Motor neuron (in vitro differentiated cells): ENCODE data around the gene IL1R2. TPM values are rescaled to one million over a fixed set of nuclear protein-coding genes. Genes with fewer than 3 reads are reported as not detected.
A peak's percentile ranks its signal among the peaks of the same experiment; 100 is the strongest.

Experiments
- ATAC-seq, 8 experiments: fragments of 200-7000 bp; cut with Tn5 transposase; replicated peaks in 6 of 8; 2 replicates each; pipeline ENCODE4 v1.8.0; 2021; ENCODE audit warnings: mild to moderate bottlenecking in 8 of 8, moderate library complexity in 8 of 8
- H3K27ac ChIP-seq, 2 donors: fragments of 250-450 bp; sonication (Bioruptor Pico); 2 replicates each; pipeline ENCODE4 v1.9.0; 2021; ENCODE audit warnings: antibody characterized with exemption in 2 of 2, mild to moderate bottlenecking in 2 of 2, moderate library complexity in 1 of 2
- H3K4me1 ChIP-seq, 2 donors: fragments of 250-450 bp; sonication (Bioruptor Pico); replicated peaks in 1 of 2; 2 replicates each; pipeline ENCODE4 v1.6.1; 2021; ENCODE audit warnings: antibody characterized with exemption in 2 of 2, mild to moderate bottlenecking in 2 of 2, moderate library complexity in 1 of 2
- H3K4me3 ChIP-seq, 5 donors: fragments of 250-450 bp; sonication (Bioruptor Pico); 2 replicates each; pipeline ENCODE4 v1.9.0; 2021; ENCODE audit warnings: antibody characterized with exemption in 5 of 5, mild to moderate bottlenecking in 5 of 5, moderate library complexity in 4 of 5
- WGBS, 10 experiments: fragments of 450-650 bp; shearing (Covaris generic); methylation state at CpG; one replicate each; pipeline ENCODE4 v1.0.0; 2022; 5-methylcytosine and 5-hydroxymethylcytosine counted together
- in situ Hi-C, 9 experiments: fragments of 400-800 bp; cut with MboI; loops; one replicate each; pipeline ENCODE4 v1.15.0; 2021; ENCODE audit warnings: low sequenced_read_pairs in 9 of 9, low pct_unique_long_range_greater_than_20kb in 2 of 9; ENCODE audit not compliant: unreplicated experiment in 9 of 9
- total RNA-seq, 8 experiments: library from RNA; unstranded; fragments of 300-600 nt; gene quantifications; 2 replicates each; pipeline versions ENCODE4 v1.2.3 to v1.2.4, GENCODE V29; 2022

The IL1R2 gene
- total RNA-seq, 8 experiments from 2014 or later = 0.23 to 0.58 (median 0.49) TPM; not detected in 4

GRCh38 chr2:102053096-102053495 is 61.3 kb downstream of the IL1R2 start:
- ATAC-seq = no peak
- Histone ChIP-seq H3K4me3 (no peak overlapping the region), H3K4me1 (peaks cover 14 to 20% of the 10 kb centered on the region in 2 donors), H3K27ac (no peak overlapping the region)
- WGBS, 10 experiments = 81 to 100% (median 95%) methylated on average over 1 to 7 of the region's 8 CpGs; no CpG with 5 or more reads in 5 of the 10 experiments
- in situ Hi-C loops = no loop called here

- peak in 2 of 8 experiments; percentile 16 to 40 for ATAC-seq
- in situ Hi-C loops = no loop called here
- Histone ChIP-seq H3K4me1 (peaks cover 15 to 17% of the 10 kb centered on the region in 2 donors), H3K27ac (no peak overlapping the region), H3K4me3 (no peak overlapping the region)
- 39 to 100% (median 84%) methylated on average over 1 to 5 of the region's 5 CpGs for WGBS, 10 experiments
Observed at GRCh38 chr2:102055346-102055990, 63.7 kb downstream of the IL1R2 start.

- Histone ChIP-seq H3K4me3 (no peak overlapping the region), H3K27ac (no peak overlapping the region), H3K4me1 (peaks cover 12 to 17% of the 10 kb centered on the region in 2 donors)
- peak in 2 of 8 experiments; percentile 51 to 70 for ATAC-seq
- WGBS, 10 experiments = 17 to 100% (median 89%) methylated on average over 1 to 3 of the region's 3 CpGs; no CpG with 5 or more reads in 2 of the 10 experiments
- in situ Hi-C loops = no loop called here
Observed at GRCh38 chr2:102056079-102056581, 64.4 kb downstream of the IL1R2 start.

GRCh38 chr2:102057502-102058292 is 65.9 kb downstream of the IL1R2 start:
- Histone ChIP-seq H3K4me3 (no peak overlapping the region), H3K4me1 (peaks cover 12 to 17% of the 10 kb centered on the region in 2 donors), H3K27ac (no peak overlapping the region)
- peak in 5 of 8 experiments; percentile 70 to 85 (median 83) for ATAC-seq
- 6 to 98% (median 25%) methylated on average over 2 to 10 of the region's 14 CpGs for WGBS, 10 experiments
- in situ Hi-C loops = no loop called here

GRCh38 chr2:102058293-102058833 is 66.6 kb downstream of the IL1R2 start:
- 26 to 100% (median 71%) methylated on average over 1 to 6 of the region's 8 CpGs; no CpG with 5 or more reads in 2 of the 10 experiments for WGBS, 10 experiments
- ATAC-seq = no peak
- no peak overlapping the region for H3K27ac ChIP-seq
- H3K4me1 ChIP-seq = peaks cover 12 to 17% of the 10 kb centered on the region in 2 donors
- no peak overlapping the region for H3K4me3 ChIP-seq
- in situ Hi-C loops = no loop called here

- ATAC-seq = peak in 1 of 8 experiments; percentile 3
- whole genome bisulfite sequencing, 10 experiments = 55 to 100% (median 67%) methylated on average over 1 of the region's 1 CpG; no CpG with 5 or more reads in 6 of the 10 experiments
- in situ Hi-C loops = no loop called here
- Histone ChIP-seq H3K27ac (no peak overlapping the region), H3K4me1 (peaks cover 12 to 17% of the 10 kb centered on the region in 2 donors), H3K4me3 (no peak overlapping the region)
Observed at GRCh38 chr2:102059151-102059550, 67.4 kb downstream of the IL1R2 start.

- H3K4me3 ChIP-seq = no peak overlapping the region
- H3K27ac ChIP-seq = no peak overlapping the region
- peaks cover 12 to 17% of the 10 kb centered on the region in 2 donors for H3K4me1 ChIP-seq
- in situ Hi-C loops = no loop called here
- WGBS, 10 experiments = 20 to 100% (median 78%) methylated on average over 1 to 3 of the region's 3 CpGs; no CpG with 5 or more reads in 2 of the 10 experiments
- ATAC-seq = no peak
Observed at GRCh38 chr2:102060047-102060446, 68.3 kb downstream of the IL1R2 start.

- H3K4me1 ChIP-seq = peaks cover 12 to 17% of the 10 kb centered on the region in 2 donors
- in situ Hi-C loops = no loop called here
- H3K4me3 ChIP-seq = no peak overlapping the region
- ATAC-seq = no peak
- 19 to 100% (median 72%) methylated on average over 1 to 4 of the region's 4 CpGs; no CpG with 5 or more reads in 2 of the 10 experiments for WGBS, 10 experiments
- H3K27ac ChIP-seq = no peak overlapping the region
Observed at GRCh38 chr2:102060792-102061191, 69.0 kb downstream of the IL1R2 start.

GRCh38 chr2:102061286-102061699 is 69.5 kb downstream of the IL1R2 start:
- 90 to 100% (median 96%) methylated on average over 1 to 4 of the region's 7 CpGs; no CpG with 5 or more reads in 7 of the 10 experiments for WGBS, 10 experiments
- peaks cover 12 to 17% of the 10 kb centered on the region in 2 donors for H3K4me1 ChIP-seq
- in situ Hi-C loops = no loop called here

GRCh38 chr2:102061962-102062795 is 70.4 kb downstream of the IL1R2 start:
- Histone ChIP-seq H3K27ac (no peak overlapping the region), H3K4me3 (no peak overlapping the region), H3K4me1 (peaks cover 11% of the 10 kb centered on the region in 2 donors)
- 24 to 81% (median 57%) methylated on average over 1 to 6 of the region's 8 CpGs; no CpG with 5 or more reads in 2 of the 10 experiments for WGBS, 10 experiments
- peak in 1 of 8 experiments; percentile 37 for ATAC-seq
- in situ Hi-C loops = no loop called here

More at GRCh38 chr2:102061286-102061699, 69.5 kb downstream of the IL1R2 start:
- ATAC-seq = no peak
- Histone ChIP-seq H3K27ac (no peak overlapping the region), H3K4me3 (no peak overlapping the region)

GRCh38 chr2:102062802-102063201 is 71.0 kb downstream of the IL1R2 start:
- no peak for ATAC-seq
- WGBS, 10 experiments = 10 to 70% (median 40%) methylated on average over 1 to 3 of the region's 3 CpGs; no CpG with 5 or more reads in 7 of the 10 experiments
- H3K4me3 ChIP-seq = no peak overlapping the region
- in situ Hi-C loops = no loop called here
- no peak overlapping the region for H3K27ac ChIP-seq
- H3K4me1 ChIP-seq = peaks cover 5% of the 10 kb centered on the region in 2 donors

- Histone ChIP-seq H3K27ac (no peak overlapping the region), H3K4me3 (no peak overlapping the region), H3K4me1 (no peaks in the 10 kb centered on the region)
- ATAC-seq = peak in 2 of 8 experiments; percentile 7 to 13
- WGBS, 10 experiments = 14 to 71% (median 64%) methylated on average over 1 to 3 of the region's 6 CpGs; no CpG with 5 or more reads in 3 of the 10 experiments
- in situ Hi-C loops = no loop called here
Observed at GRCh38 chr2:102063487-102063911, 71.7 kb downstream of the IL1R2 start.
